NT2/D1 (cell line): ENCODE results near the gene ITGA7.

Source experiments
- DNase-seq: peaks from one replicate; pipeline ENCODE4 v3.0.0-alpha.2; 2011; ENCODE audit warnings: low read depth, low spot score
- H3K27me3 ChIP-seq: 2 replicates; pipeline ENCODE4 v1.6.0; 2011; ENCODE audit warnings: mild to moderate bottlenecking; ENCODE audit not compliant: insufficient read length, insufficient read depth
- H3K36me3 ChIP-seq: 2 replicates; pipeline ENCODE4 v1.6.1; 2011; ENCODE audit warnings: mild to moderate bottlenecking, low read length, mixed read lengths; ENCODE audit not compliant: insufficient read depth, insufficient read length
- H3K4me1 ChIP-seq: 2 replicates; pipeline ENCODE4 v1.5.1; 2011; ENCODE audit not compliant: insufficient read depth, insufficient read length
- H3K4me3 ChIP-seq: 2 replicates; pipeline ENCODE4 v1.5.1; 2011; ENCODE audit warnings: low read depth; ENCODE audit not compliant: insufficient read length
- H3K9ac ChIP-seq: 2 replicates; pipeline ENCODE4 v1.6.0; 2011; ENCODE audit warnings: low read depth; ENCODE audit not compliant: insufficient read length
- H3K9me3 ChIP-seq: 2 replicates; pipeline ENCODE4 v1.5.1; 2011; ENCODE audit warnings: mild to moderate bottlenecking, low read length; ENCODE audit not compliant: insufficient read depth
- SUZ12 ChIP-seq: IDR thresholded peaks from 2 replicates; pipeline ENCODE4 v1.6.1; 2011; ENCODE audit not compliant: insufficient read length, insufficient read depth; ENCODE audit errors: extremely low read depth
- YY1 ChIP-seq: IDR thresholded peaks from 2 replicates; pipeline ENCODE4 v1.6.1; 2011; ENCODE audit not compliant: insufficient read length, insufficient read depth
- ZNF274 ChIP-seq: IDR thresholded peaks from 2 replicates; pipeline ENCODE4 v1.6.1; 2011; ENCODE audit warnings: mild to moderate bottlenecking, low read depth, low read length

Gene ITGA7

GRCh38 chr12:55725556-55725955 lies 17.9 kb upstream of the ITGA7 start:
- Histone ChIP-seq H3K9me3 (no peaks in the 10 kb centered on the region), H3K4me1 (peaks cover 10% of the 10 kb centered on the region), H3K9ac (no peak overlapping the region), H3K27me3 (no peaks in the 10 kb centered on the region), H3K4me3 (no peak overlapping the region), H3K36me3 (peaks cover 52% of the 10 kb centered on the region)
- TF ChIP-seq YY1 (no peak), SUZ12 (no peak), ZNF274 (no peak)
- DNase-seq, result no peak

DNA sequence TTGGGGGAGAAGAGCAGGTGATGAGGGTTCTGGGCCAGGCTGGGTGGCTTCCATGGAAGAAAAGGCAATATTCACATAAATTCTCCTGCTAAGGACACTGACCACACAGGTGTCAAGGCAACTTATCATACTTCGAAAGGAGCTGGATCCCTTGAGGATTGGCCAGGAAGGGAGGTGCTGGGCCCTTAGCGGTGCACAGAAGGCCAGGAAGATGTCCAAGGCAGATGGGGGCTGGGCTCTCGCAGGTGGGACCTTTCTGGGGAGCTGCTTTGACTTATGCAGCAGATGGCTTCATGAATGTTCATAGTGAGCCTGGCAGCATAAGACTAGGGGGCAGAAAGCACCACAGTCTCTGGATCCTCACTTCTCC lies 17.2 kb upstream of the ITGA7 start:
- H3K27me3 ChIP-seq, result no peaks in the 10 kb centered on the region
- no peak for TF ChIP-seq SUZ12
- no peak for TF ChIP-seq ZNF274
- no peak for TF ChIP-seq YY1
- no peaks in the 10 kb centered on the region for H3K9me3 ChIP-seq
- peaks cover 10% of the 10 kb centered on the region for H3K4me1 ChIP-seq
- peaks cover 58% of the 10 kb centered on the region for H3K36me3 ChIP-seq
- no peak for DNase-seq
- H3K9ac ChIP-seq, result no peak overlapping the region
- no peak overlapping the region for H3K4me3 ChIP-seq

GRCh38 chr12:55724226-55724939 lies 16.7 kb upstream of the ITGA7 start:
- peaks cover 10% of the 10 kb centered on the region for H3K4me1 ChIP-seq
- H3K36me3 ChIP-seq, result peaks cover 64% of the 10 kb centered on the region
- no peak overlapping the region for H3K4me3 ChIP-seq
- DNase-seq, result no peak
- no peak for TF ChIP-seq YY1
- TF ChIP-seq ZNF274, result no peak
- no peak for TF ChIP-seq SUZ12
- H3K9me3 ChIP-seq, result no peaks in the 10 kb centered on the region
- H3K27me3 ChIP-seq, result no peaks in the 10 kb centered on the region
- peak overlapping the region; percentile 1 for H3K9ac ChIP-seq

DNA sequence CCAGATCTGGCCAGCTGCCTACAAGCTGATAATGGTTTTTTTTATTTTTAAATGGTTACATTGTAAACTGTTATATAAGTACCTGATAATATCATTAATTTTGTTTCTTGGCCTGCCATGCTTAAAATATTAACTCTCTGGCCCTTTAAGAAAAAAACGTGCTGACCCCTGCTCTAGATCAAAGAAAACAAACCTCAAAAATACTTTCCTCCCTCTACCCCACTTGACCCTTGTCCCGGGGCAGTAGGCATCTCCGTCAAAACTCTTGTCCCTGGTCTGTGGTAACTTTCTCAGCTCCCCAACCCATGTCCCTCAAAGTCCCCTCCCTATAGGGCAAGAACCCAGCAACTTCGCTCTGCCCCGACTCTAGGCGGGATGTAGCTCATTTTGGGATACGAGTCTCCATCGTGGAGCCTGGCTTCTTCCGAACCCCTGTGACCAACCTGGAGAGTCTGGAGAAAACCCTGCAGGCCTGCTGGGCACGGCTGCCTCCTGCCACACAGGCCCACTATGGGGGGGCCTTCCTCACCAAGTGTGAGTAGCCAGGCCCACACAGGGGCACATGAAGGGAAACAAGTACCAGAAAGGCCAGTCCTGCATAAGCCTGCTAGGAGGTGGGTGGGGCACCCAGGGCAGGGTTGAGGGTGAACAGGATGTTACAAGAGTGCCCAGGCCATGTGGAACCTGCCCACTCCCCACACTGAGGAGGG lies 16.0 kb upstream of the ITGA7 start:
- no peak overlapping the region for H3K4me3 ChIP-seq
- peaks cover 67% of the 10 kb centered on the region for H3K36me3 ChIP-seq
- H3K27me3 ChIP-seq, result no peaks in the 10 kb centered on the region
- H3K9me3 ChIP-seq, result no peaks in the 10 kb centered on the region
- DNase-seq, result no peak
- peaks cover 14% of the 10 kb centered on the region for H3K4me1 ChIP-seq
- peak overlapping the region; percentile 1 for H3K9ac ChIP-seq
- TF ChIP-seq ZNF274, result no peak

DNA sequence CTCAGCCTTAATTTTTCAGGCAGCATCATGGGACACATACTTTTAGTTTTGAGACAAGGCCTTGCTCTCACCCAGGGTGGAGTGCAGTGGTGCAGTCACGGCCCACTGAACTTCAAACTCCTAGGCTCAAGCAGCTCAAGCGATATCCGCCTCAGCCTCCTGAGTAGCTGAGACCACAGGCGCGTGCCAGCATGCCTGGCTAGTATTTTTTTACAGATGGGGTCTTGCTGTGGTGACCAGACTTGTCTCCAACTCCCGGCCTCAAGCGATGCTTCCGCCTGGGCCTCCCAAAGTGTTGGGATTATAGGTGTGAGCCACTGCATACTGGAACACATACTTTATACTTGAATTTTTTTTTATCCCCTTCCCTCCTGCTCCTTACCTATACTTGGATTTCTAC lies 15.2 kb upstream of the ITGA7 start:
- no peak overlapping the region for H3K4me3 ChIP-seq
- H3K9me3 ChIP-seq, result no peaks in the 10 kb centered on the region

GRCh38 chr12:55721601-55722213 lies 14.0 kb upstream of the ITGA7 start:
- DNase-seq, result no peak
- Histone ChIP-seq H3K27me3 (no peaks in the 10 kb centered on the region), H3K9me3 (no peaks in the 10 kb centered on the region), H3K36me3 (peaks cover 54% of the 10 kb centered on the region), H3K9ac (no peak overlapping the region), H3K4me3 (no peak overlapping the region), H3K4me1 (peaks cover 19% of the 10 kb centered on the region)
- no peak for TF ChIP-seq YY1
- TF ChIP-seq ZNF274, result no peak
- TF ChIP-seq SUZ12, result no peak

More for the DNA sequence above, 15.2 kb upstream of the ITGA7 start:
- H3K9ac ChIP-seq, result no peak overlapping the region
- no peaks in the 10 kb centered on the region for H3K27me3 ChIP-seq
- peaks cover 14% of the 10 kb centered on the region for H3K4me1 ChIP-seq
- no peak for DNase-seq
- peaks cover 66% of the 10 kb centered on the region for H3K36me3 ChIP-seq
- TF ChIP-seq YY1, result no peak
- TF ChIP-seq SUZ12, result no peak
- no peak for TF ChIP-seq ZNF274

- H3K36me3 ChIP-seq, result peaks cover 49% of the 10 kb centered on the region
- peaks cover 18% of the 10 kb centered on the region for H3K4me1 ChIP-seq
- H3K27me3 ChIP-seq, result no peaks in the 10 kb centered on the region
- H3K9ac ChIP-seq, result no peak overlapping the region
- no peak for TF ChIP-seq YY1
- TF ChIP-seq ZNF274, result no peak
- no peak for TF ChIP-seq SUZ12
- no peak overlapping the region for H3K4me3 ChIP-seq
- no peak for DNase-seq
- H3K9me3 ChIP-seq, result no peaks in the 10 kb centered on the region
These were observed 13.3 kb upstream of the ITGA7 start for GRCh38 chr12:55720894-55721444.
